Measurements from ENCODE around the gene RPS6KB1. TPM values are rescaled to one million over a fixed set of nuclear protein-coding genes. Genes with fewer than 3 reads are reported as not detected.
"Not testable (repeated sequence)": the region's sequence is repeated elsewhere in the genome, so short reads cannot be mapped to it uniquely, and the experiment has no call there.

RPS6KB1 gene
- total RNA-seq, 2 experiments from 2014 or later = 129 to 135 TPM

DNA sequence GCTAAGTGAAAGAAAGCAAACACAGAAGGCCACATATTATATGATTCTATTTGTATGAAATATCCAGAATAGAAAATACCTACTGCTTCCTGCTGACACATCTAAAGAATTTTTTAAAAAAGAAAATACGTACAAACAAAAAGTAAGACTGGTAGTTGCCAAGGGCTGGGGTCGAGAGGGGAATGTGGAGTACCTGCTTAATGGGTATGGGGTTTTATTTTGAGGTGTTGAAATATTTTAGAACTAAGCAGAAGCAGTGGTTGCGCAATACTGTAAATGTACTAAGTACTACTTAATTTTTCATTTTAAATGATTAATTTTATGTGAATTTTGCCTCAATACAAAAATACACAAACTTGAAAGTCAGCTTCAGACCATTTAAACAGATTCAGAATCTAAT lies 103.7 kb downstream of the RPS6KB1 start:
- H3K4me1 ChIP-seq (ENCODE audit: insufficient read depth, low read length); H3K36me3 Mint-ChIP-seq (ENCODE audit: low read depth); H3K9me3 Mint-ChIP-seq; H3K27ac ChIP-seq (ENCODE audit: low read depth in 1 of 2, low read length in 2 of 2); H3K4me3 ChIP-seq (ENCODE audit: low read length); H3K9me3 ChIP-seq (ENCODE audit: control insufficient read depth in 1 of 2, insufficient read depth in 1 of 2, low read length in 2 of 2); H3K27ac Mint-ChIP-seq; CTCF ChIA-PET; H3K36me3 ChIP-seq (ENCODE audit: insufficient read depth, low read length); H3K27me3 ChIP-seq (ENCODE audit: control insufficient read depth in 1 of 2, insufficient read depth in 2 of 2, low read length in 2 of 2); intact Hi-C loops (cut with DNase I, micrococcal nuclease); H3K4me1 Mint-ChIP-seq (ENCODE audit: low read depth); POLR2A ChIA-PET; DNase-seq; ATAC-seq (ENCODE audit: poor library complexity); H3K4me3 Mint-ChIP-seq; H3K27me3 Mint-ChIP-seq: not testable (repeated sequence)

Other genes with a start within 250 kb of the RPS6KB1 start
- 1 to 10 TPM; 6.5 to 7.3 TPM for gene PTRH2, start 185.7 kb upstream of the RPS6KB1 start, total RNA-seq
- gene VMP1, start 185.5 kb upstream of the RPS6KB1 start, total RNA-seq = 10 to 100 TPM; 73.6 to 81.1 TPM
- 1 to 10 TPM; 7.3 to 9.4 TPM for gene TUBD1, start 178 bp upstream of the RPS6KB1 start, total RNA-seq
- 10 to 100 TPM; 19.8 to 19.9 TPM for gene RNFT1, start 71.6 kb downstream of the RPS6KB1 start, total RNA-seq
- gene HEATR6, start 185.8 kb downstream of the RPS6KB1 start, total RNA-seq = 1 to 10 TPM; 9.0 to 9.1 TPM